Fibroblast of lung (primary cell): ENCODE data around the gene PDGFA.

Source experiments
- CTCF ChIP-seq, 2 donors: IDR thresholded peaks in 1 of 2; conservative IDR thresholded peaks in 1 of 2; 1 replicate in 1 of 2; 2 replicates in 1 of 2; pipeline ENCODE4 v1.5.1; 2011 to 2012; ENCODE audit warnings: low read length in 2 of 2, control low read depth in 1 of 2, inconsistent platforms in 1 of 2, low read depth in 1 of 2, mild to moderate bottlenecking in 1 of 2
- EZH2 ChIP-seq: IDR thresholded peaks from 2 replicates; pipeline ENCODE4 v1.5.1; 2012; ENCODE audit warnings: low read length, control low read depth, mild to moderate bottlenecking; ENCODE audit errors: missing control alignments

GRCh38 chr7:460374-461116, 59.1 kb downstream of the PDGFA start:
- TF ChIP-seq CTCF (conservative IDR thresholded peaks at IDR 0.05 in 1 of 2, IDR thresholded peaks at IDR 0.05 in 1 of 2; ENCODE audit: low read depth in 1 of 2, low read length in 2 of 2) (no peak), EZH2 (no peak)
